ENCODE results near the gene TBC1D5. TPM values are rescaled to one million over a fixed set of nuclear protein-coding genes. Genes with fewer than 3 reads are reported as not detected.
"Not testable (repeated sequence)": the region's sequence is repeated elsewhere in the genome, so short reads cannot be mapped to it uniquely, and the experiment has no call there.

Gene TBC1D5
- total RNA-seq, 1 donor from 2014 or later = 48.1 TPM

GRCh38 chr3:17730318-17730967 lies 12.0 kb downstream of the TBC1D5 start:
- Histone ChIP-seq H3K9me3 (no peaks in the 10 kb centered on the region), H3K27me3 (no peaks in the 10 kb centered on the region), H3K4me1 (no peaks in the 10 kb centered on the region), H3K4me3 (no peak overlapping the region), H3K36me3 (peaks cover 0 to 6% of the 10 kb centered on the region in 2 donors), H3K27ac (no peak overlapping the region)
- no peak for DNase-seq (ENCODE audit: extremely low spot score in 2 of 2)
- intact Hi-C loops (cut with DNase I) = no loop called here
- TF ChIP-seq, protein P1, sequence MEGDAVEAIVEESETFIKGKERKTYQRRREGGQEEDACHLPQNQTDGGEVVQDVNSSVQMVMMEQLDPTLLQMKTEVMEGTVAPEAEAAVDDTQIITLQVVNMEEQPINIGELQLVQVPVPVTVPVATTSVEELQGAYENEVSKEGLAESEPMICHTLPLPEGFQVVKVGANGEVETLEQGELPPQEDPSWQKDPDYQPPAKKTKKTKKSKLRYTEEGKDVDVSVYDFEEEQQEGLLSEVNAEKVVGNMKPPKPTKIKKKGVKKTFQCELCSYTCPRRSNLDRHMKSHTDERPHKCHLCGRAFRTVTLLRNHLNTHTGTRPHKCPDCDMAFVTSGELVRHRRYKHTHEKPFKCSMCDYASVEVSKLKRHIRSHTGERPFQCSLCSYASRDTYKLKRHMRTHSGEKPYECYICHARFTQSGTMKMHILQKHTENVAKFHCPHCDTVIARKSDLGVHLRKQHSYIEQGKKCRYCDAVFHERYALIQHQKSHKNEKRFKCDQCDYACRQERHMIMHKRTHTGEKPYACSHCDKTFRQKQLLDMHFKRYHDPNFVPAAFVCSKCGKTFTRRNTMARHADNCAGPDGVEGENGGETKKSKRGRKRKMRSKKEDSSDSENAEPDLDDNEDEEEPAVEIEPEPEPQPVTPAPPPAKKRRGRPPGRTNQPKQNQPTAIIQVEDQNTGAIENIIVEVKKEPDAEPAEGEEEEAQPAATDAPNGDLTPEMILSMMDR (IDR thresholded peaks at IDR 0.05) = no peak
- TF ChIP-seq POLR2A (IDR thresholded peaks at IDR 0.05) (no peak), POLR2AphosphoS5 (IDR thresholded peaks at IDR 0.05; ENCODE audit: insufficient read depth in 1 of 2, low read depth in 1 of 2) (no peak)

- TF ChIP-seq, protein P1 (IDR thresholded peaks at IDR 0.05) = no peak
- TF ChIP-seq POLR2A (IDR thresholded peaks at IDR 0.05) (no peak), POLR2AphosphoS5 (IDR thresholded peaks at IDR 0.05; ENCODE audit: insufficient read depth in 1 of 2, low read depth in 1 of 2) (no peak)
- Histone ChIP-seq H3K4me3 (no peak overlapping the region), H3K4me1 (no peaks in the 10 kb centered on the region), H3K27me3 (no peaks in the 10 kb centered on the region), H3K36me3 (peaks cover 0 to 6% of the 10 kb centered on the region in 2 donors), H3K27ac (no peak overlapping the region), H3K9me3 (no peaks in the 10 kb centered on the region)
- no peak for DNase-seq (ENCODE audit: extremely low spot score in 2 of 2)
- intact Hi-C loops (cut with DNase I) = no loop called here
Measured at GRCh38 chr3:17726313-17726712, 16.1 kb downstream of the TBC1D5 start.

DNA sequence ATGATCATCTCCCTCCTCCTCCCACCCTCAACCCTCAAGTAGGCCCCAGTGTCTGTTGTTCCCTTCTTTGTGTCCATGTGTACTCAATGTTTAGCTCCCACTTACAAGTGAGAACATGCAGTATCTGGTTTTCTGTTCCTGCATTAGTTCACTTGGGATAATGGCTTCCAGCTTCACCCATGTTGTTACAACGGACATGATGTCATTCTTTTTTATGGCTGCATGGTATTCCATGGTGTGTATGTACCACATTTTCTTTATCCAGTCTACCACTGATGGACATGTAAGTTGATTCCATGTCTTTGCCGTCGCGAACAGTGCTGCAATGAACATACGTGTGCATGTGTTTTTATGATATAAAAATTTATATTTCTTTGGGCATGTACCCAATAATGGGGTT lies 16.6 kb downstream of the TBC1D5 start:
- H3K27me3 ChIP-seq; intact Hi-C loops (cut with DNase I); H3K9me3 ChIP-seq; DNase-seq (ENCODE audit: extremely low spot score in 2 of 2); H3K27ac ChIP-seq; H3K36me3 ChIP-seq; H3K4me3 ChIP-seq; H3K4me1 ChIP-seq: not testable (repeated sequence)

GRCh38 chr3:17724948-17725347 lies 17.5 kb downstream of the TBC1D5 start:
- Histone ChIP-seq H3K27ac (no peak overlapping the region), H3K27me3 (no peaks in the 10 kb centered on the region), H3K9me3 (no peaks in the 10 kb centered on the region), H3K4me1 (no peaks in the 10 kb centered on the region), H3K36me3 (peaks cover 0 to 6% of the 10 kb centered on the region in 2 donors), H3K4me3 (no peak overlapping the region)
- no peak for TF ChIP-seq POLR2AphosphoS5 (IDR thresholded peaks at IDR 0.05; ENCODE audit: insufficient read depth in 1 of 2, low read depth in 1 of 2)
- no peak for TF ChIP-seq POLR2A (IDR thresholded peaks at IDR 0.05)
- TF ChIP-seq, protein P1 (IDR thresholded peaks at IDR 0.05) = no peak
- intact Hi-C loops (cut with DNase I) = no loop called here
- no peak for DNase-seq (ENCODE audit: extremely low spot score in 2 of 2)

DNA sequence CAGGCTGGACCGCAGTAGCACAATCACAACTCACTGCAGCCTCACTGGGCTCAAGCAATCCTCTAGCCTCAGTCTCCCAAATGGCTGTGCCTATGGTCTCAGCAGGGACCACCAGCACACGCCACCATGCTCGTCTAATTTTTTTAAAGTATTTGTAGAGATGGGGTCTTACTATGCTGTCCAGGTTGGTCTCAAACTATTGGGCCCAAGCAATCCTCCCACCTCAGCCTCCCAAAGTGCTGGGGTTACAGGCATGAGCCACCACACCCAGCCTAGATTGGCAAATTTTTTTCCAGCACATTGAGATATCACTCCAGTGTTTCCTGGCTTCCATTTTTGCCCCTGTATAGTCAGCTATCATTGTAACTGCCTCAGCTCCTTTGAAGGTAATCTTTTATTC lies 18.3 kb downstream of the TBC1D5 start:
- peaks cover 0 to 6% of the 10 kb centered on the region in 2 donors for H3K36me3 ChIP-seq
- H3K4me1 ChIP-seq = no peaks in the 10 kb centered on the region
- TF ChIP-seq POLR2AphosphoS5 (IDR thresholded peaks at IDR 0.05; ENCODE audit: insufficient read depth in 1 of 2, low read depth in 1 of 2) (no peak), POLR2A (IDR thresholded peaks at IDR 0.05) (no peak)
- TF ChIP-seq, protein P1 (IDR thresholded peaks at IDR 0.05) = no peak
- no peak overlapping the region for H3K27ac ChIP-seq
- intact Hi-C loops (cut with DNase I) = no loop called here
- no peaks in the 10 kb centered on the region for H3K9me3 ChIP-seq
- H3K4me3 ChIP-seq = no peak overlapping the region
- no peaks in the 10 kb centered on the region for H3K27me3 ChIP-seq
- no peak for DNase-seq (ENCODE audit: extremely low spot score in 2 of 2)

All from vagina (tissue), 2 donors.